Measurements from ENCODE around the gene PLXNB3.

GRCh38 chrX:153778684-153779101 lies 14.6 kb downstream of the PLXNB3 start:
- TF ChIP-seq CTCF (IDR thresholded peaks at IDR 0.05) (no peak), FOXK1 (CRISPR knock-in tag; IDR thresholded peaks at IDR 0.05) (no peak), IRF2 (CRISPR knock-in tag; IDR thresholded peaks at IDR 0.05; ENCODE audit: borderline replicate concordance, low read depth) (no peak)
- TF ChIP-seq, protein P1, sequence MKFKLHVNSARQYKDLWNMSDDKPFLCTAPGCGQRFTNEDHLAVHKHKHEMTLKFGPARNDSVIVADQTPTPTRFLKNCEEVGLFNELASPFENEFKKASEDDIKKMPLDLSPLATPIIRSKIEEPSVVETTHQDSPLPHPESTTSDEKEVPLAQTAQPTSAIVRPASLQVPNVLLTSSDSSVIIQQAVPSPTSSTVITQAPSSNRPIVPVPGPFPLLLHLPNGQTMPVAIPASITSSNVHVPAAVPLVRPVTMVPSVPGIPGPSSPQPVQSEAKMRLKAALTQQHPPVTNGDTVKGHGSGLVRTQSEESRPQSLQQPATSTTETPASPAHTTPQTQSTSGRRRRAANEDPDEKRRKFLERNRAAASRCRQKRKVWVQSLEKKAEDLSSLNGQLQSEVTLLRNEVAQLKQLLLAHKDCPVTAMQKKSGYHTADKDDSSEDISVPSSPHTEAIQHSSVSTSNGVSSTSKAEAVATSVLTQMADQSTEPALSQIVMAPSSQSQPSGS (CRISPR knock-in tag; IDR thresholded peaks at IDR 0.05; ENCODE audit: borderline replicate concordance, low read depth) = no peak

Measured in WTC11 (cell line).